Uterus (tissue), 2 donors: ENCODE measurements around the gene ANKMY2.
"Not testable (repeated sequence)": the region's sequence is repeated elsewhere in the genome, so short reads cannot be mapped to it uniquely, and the experiment has no call there.

Experiments used
- POLR2A ChIP-seq, 2 donors: fragments of 450-650 bp; IDR thresholded peaks; one replicate each; pipeline ENCODE4 v1.6.1; 2016; ENCODE audit warnings: antibody characterized with exemption in 2 of 2, mild to moderate bottlenecking in 1 of 2, moderate library complexity in 1 of 2
- TF ChIP-seq, protein P1 (sequence below), 4 experiments: fragments of 200-600 bp in 2 of 4; fragments of 450-650 bp in 2 of 4; sonication (generic) in 2 of 4; IDR thresholded peaks; one replicate each; pipeline ENCODE4 v1.5.1; 2016 to 2019; ENCODE audit warnings: antibody characterized with exemption in 4 of 4, mild to moderate bottlenecking in 2 of 4, moderate library complexity in 1 of 4

GRCh38 chr7:16659854-16660497 lies 14.4 kb upstream of the ANKMY2 start:
- TF ChIP-seq, protein P1, sequence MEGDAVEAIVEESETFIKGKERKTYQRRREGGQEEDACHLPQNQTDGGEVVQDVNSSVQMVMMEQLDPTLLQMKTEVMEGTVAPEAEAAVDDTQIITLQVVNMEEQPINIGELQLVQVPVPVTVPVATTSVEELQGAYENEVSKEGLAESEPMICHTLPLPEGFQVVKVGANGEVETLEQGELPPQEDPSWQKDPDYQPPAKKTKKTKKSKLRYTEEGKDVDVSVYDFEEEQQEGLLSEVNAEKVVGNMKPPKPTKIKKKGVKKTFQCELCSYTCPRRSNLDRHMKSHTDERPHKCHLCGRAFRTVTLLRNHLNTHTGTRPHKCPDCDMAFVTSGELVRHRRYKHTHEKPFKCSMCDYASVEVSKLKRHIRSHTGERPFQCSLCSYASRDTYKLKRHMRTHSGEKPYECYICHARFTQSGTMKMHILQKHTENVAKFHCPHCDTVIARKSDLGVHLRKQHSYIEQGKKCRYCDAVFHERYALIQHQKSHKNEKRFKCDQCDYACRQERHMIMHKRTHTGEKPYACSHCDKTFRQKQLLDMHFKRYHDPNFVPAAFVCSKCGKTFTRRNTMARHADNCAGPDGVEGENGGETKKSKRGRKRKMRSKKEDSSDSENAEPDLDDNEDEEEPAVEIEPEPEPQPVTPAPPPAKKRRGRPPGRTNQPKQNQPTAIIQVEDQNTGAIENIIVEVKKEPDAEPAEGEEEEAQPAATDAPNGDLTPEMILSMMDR (IDR thresholded peaks at IDR 0.05), result not testable (repeated sequence)
- TF ChIP-seq POLR2A (IDR thresholded peaks at IDR 0.05), result not testable (repeated sequence)
